GM18861 (cell line): ENCODE results near the gene STIL.
"Not testable (repeated sequence)": the region's sequence is repeated elsewhere in the genome, so short reads cannot be mapped to it uniquely, and the experiment has no call there.

Experiments used
- ATAC-seq: cut with Tn5 transposase; IDR thresholded peaks from one replicate; pipeline ENCODE4 v1.9.1; 2021; ENCODE audit not compliant: unreplicated experiment

The STIL gene

DNA sequence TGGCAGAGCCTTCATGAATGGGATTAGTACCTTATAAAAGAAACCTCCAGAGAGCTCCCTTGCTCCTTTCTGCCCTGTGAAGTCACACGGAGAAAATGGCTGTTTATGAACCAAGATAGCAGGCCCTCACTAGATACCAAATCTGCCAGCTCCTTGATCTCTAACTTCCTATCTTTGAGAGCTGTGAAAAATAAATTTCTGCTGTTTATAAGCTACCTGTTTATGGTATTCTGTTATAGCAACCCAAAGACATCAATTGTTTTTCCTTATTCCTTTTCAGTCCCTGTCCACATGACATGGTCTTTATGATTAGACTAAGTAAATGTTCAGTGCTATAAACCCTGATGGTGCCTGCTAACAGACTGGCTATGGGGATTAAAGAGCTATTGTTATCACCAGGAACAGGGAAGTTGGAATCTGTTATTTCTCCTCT, 9.7 kb upstream of the STIL start:
- ATAC-seq, result no peak

DNA sequence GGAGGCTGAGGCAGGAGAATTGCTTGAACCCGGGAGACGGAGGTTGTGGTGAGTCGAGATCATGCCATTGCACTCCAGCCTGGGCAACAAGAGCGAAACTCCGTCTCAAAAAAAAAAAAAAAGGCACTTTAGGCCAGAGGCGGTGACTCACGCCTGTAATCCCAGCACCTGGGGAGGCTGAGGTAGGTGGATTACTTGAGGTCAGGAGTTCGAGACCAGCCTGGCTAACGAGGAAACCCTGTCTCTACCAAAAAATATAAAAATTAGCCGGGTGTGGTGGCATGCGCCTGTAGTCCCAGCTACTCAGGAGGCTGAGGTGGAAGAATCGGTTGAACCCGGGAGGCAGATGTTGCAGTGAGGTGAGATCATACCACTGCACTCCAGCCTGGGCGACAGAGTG, 6.0 kb upstream of the STIL start:
- ATAC-seq, result not testable (repeated sequence)

DNA sequence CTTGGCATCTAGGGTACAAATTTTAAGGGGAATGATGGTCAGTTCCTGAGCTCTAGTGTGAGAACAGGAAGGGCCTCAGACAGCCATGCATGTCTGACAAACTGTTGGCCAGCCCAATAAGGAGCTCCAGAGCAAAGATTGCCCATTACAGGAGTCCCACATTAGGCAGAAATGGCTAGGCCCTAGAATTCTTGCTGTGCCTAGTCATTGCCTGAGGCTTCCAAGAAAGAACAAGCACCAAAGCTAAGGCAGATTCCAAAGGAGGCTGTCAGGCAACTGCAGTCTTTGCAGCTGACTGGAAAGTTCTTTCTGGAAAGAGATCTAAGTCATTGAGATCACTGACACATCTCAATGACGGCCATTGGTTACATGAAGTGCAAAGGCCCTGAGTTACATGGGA, 3.9 kb upstream of the STIL start:
- no peak for ATAC-seq

DNA sequence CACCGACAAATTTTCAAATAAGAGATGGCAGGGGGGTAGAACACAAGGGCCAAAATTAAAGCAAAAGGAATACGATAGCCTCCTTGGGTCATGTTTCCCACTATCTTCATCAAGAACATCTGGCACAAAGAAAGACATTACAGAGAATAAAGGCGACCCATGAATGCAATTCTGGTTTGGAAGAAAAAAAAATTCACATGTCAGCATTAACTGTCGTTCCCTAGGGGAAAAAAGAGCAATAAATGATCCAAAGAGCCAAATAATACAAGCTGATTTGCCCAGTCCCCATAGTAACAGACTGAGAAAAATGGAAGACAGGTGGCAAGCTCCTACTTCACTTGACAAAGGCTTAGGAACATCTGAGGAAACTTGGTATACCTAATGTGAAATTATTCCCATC, 4.5 kb downstream of the STIL start:
- ATAC-seq, result no peak

DNA sequence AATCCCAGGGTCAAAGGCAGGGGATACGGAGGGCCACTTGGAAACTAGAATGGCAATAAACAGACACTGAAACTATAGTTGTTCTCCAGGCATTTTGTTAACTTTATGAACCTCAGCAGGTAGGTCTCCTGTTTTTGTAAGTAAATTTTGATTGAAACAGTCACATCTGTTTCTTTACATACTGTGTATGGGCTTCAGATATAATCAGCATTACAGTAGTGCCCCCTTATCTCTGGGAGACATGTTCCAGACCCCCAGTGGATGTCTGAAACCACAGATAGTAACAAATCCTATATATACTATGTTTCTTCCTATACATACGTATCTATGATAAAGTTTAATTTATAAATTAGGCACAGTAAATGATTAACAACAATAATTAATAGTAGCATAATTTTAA, 11.5 kb downstream of the STIL start:
- no peak for ATAC-seq

DNA sequence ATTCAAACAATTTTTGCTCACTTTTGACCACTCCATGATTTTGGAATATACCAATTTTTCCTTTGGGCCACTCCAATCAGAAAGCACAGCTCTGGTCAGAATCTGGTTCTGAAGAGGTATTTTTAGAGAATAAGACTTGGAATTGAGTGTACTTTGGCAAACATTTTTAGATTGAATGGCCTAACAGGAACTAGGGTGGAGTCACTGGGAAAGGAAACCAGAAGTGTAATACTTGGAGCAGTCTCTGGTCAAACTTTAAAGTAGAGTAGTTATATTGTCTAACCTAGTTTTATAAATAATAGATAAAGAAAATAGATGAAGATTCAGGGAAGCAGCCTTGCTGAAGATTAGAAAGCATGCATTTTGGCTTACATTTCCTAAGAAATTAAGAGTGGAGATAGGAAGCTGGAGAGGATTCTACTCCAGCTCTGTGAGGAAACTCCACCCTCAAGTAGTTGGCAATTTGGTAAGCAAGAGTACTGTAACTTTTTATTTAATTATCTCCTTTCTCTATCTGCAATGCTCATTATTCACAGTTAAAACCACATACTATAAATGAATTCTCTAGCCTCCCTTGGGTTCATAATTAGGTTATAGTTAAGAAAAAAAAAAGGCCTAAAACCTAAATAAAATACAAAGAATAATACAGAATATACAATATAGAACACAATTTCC, 15.8 kb downstream of the STIL start:
- ATAC-seq, result no peak

DNA sequence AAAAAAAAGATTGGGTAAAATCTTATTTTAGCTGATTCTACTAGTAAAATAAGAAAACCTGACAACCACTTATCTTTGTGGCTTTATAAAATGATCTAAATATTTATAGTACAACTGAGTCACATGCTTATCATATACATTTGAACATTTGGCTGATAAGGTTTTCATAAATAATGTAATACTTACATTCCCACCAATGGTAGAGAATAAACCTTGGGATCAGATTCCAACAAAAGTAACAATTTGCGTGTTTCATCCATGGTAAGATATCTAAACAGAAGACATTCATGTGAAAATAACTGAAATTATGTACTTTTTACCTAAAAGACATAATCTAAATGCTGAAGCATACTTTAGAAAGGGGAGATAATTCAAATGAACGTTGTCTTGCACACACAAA, 18.4 kb downstream of the STIL start:
- no peak for ATAC-seq

DNA sequence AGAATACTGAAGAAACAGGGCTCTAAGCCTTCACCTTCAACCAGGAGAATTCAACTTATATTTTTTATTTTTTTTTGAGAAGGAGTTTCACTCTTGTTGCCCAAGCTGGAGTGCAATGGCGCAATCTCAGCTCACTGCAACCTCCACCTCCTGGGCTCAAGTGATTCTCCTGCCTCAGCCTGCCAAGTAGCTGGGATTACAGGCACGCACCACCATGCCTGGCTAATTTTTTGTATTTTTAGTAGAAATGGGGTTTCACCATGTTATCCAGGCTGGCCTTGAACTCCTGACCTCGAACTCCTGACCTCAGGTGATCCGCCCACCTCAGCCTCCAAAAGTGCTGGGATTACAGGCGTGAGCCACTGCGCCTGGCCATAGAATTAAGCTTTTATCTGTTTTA, 19.1 kb downstream of the STIL start:
- not testable (repeated sequence) for ATAC-seq

DNA sequence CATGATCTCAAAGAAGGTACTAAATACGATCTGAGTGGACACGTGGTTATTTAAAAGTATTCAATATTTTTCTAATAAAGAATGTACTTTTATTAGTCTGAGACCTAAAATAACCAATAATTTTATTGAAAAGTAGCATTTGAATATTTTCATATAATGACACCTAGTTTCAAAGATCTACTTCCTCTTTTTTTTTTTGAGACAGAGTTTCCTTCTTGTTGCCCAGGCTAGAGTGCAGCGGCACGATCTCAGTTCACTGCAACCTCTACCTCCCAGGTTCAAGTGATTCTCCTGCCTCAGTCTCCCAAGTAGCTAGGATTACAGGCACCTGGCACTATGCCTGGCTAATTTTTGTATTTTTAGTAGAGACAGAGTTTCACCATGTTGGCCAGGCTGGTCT, 25.8 kb downstream of the STIL start:
- ATAC-seq, result not testable (repeated sequence)

DNA sequence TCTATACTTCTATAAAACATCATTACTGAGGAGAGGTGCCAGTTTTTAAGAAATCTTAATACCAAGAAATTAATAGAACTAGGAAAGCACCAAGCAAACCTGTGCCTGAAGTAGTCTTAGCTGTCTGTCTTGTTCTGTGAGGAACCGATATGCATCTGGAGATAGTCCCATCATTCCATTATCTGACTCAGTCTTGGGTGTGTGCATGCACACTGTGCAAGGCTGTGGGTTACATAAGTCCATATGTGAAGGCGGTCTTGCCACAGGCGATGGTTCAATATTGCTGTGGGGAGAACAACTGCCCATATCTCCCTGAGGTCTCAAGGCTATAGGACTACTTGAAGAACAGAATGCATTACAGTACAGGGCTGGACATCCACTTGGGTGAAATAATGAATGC, 33.8 kb downstream of the STIL start:
- ATAC-seq, result no peak

DNA sequence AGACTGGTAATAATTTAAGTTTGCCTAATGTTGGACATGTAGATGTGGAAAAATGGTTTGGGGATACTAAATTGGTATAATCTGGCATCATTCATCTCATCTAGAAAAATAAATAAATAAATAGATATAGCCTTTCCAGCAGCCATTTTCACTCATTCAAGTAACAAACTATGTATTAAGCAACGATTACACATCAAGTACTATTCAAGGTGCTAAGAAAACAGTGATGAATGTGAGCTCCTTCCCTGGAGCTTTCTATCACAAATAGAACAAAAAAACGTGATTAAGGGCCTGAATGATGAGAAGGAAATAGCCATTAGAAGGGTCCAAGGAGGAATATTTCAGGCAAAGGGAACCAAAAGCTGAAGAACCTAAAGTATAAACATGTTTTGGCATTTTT, 37.1 kb downstream of the STIL start:
- ATAC-seq, result no peak

DNA sequence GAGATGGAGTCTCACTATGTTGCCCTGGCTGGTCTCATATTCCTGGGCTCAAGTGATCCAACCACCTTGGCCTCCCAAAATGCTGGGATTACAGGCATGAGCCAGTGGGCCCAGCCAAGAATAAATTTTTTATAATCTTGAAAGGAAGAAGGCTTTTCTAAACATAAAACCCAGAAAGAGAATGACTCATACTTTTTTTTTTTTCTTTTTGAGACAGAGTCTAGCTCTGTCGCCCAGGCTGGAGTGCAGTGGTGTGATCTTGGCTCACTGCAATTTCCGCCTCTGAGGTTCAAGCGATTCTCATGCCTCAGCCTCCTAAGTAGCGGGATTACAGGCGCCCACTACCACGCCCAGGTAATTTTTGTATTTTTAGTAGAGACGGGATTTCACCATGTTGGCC, 38.1 kb downstream of the STIL start:
- not testable (repeated sequence) for ATAC-seq

DNA sequence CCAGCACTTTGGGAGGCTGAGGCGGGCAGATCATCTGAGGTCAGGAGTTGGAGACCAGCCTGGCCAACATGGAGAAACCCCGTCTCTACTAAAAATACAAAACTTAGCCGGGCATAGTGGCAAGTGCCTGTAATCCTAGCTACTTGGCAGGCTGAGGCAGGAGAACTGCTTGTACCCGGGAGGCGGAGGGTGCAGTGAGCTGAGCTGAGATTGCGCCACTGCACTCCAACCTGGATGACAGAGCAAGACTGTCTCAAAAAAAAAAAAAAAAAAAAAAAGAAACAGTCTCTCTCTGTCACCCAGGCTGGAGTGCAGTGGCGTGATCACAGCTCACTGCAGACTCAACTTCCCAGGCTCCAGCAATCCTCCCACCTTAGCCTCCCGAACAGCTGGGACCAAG, 48.4 kb downstream of the STIL start:
- not testable (repeated sequence) for ATAC-seq

DNA sequence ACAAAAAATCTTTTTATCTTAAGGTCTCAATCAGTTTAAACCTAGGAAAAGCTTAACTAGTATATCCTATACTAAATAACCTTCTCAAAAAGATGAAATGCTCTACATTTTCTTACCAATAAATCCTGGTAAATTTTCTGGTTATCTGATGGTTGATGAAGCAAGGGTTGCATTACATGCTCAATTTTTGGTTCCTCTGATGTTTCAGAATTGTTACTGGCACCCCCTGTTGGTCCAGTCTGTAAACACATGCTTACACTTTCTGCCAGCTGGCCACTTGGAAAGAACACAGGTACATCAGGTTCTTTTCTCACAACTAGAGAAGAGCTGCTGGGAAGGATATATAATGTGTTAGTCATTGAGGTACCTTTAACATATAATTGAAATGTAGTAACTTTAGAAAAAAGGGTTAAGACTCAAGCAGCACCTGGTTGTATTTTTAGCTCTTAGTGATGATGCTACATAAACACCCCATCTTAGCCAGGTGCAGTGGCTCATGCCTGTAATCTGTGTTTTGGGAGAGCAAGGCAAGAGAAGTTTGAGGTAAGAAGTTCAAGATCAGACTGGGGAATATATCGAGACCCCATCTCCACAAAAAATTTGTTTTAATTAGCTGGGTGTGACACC, 51.0 kb downstream of the STIL start:
- ATAC-seq, result no peak

DNA sequence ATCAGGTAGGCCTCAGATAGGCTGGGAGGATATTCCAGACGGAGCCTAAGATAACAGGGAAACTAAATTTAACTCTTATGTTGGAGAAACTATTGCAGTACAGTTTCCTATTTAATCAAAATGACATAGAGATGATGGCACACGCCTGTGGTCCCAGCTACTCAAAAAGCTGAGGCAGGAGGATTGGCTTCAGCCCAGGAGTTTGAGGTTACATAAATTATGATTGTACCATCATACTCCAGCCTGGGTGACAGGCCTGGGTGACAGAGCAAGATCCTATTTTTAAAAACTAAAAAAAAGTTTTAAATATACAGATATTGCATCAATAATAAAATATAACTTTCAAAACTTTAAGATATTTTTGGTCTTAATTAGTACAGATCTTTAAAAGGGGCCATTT, 56.7 kb downstream of the STIL start:
- no peak for ATAC-seq

DNA sequence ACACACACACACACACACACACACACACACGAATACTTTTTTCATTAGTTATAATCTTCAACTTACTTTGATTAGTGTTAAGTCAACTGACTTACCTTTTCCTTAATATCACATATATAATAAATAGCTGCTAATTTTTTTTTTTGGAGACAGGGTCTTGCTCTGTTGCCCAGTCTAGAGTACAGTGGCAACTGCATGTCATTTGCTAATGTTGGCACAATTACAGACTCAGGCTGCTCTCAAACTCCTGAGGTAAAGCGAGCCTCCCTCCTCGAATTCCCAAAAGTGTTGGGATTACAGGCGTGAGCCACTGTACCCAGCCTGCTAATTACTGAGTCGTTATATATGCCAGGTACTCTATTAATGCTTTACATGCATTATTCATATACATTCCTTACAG, 61.2 kb downstream of the STIL start:
- ATAC-seq, result no peak

DNA sequence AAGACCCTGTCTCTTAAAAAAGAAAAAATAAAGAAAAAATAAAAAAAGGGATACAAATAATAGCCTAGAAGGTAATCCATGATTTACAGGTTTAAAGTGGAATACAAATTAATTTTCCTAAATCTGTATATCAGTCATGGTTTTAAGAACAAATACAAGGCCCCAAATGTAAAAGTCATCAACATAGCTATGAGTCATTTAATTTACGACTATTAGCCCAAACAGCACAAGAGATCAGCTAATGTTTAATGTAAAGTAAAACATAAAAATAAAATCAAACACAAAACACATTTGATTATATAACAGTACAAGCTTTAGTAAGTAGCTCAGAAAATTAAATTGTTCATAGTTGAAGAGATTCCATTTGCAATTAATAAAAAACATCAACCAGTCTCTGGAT, 61.6 kb downstream of the STIL start:
- no peak for ATAC-seq

DNA sequence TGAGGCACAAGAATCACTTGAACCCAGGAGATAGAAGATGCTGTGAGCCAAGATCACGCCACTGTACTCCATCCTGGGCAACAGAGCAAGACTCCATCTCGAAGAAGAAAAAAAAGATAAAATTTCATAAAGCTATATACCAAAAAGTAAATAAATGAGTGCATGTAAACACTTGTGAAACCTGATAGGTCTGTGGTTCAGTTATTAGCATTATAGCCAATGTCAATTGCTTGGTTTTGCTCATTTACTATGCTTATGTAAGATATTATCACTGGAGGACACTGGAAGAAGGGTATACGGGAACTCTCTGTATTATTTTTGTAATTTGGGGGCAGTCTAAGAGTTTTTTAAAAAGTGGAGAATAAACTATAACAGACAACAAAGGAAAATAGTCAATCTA, 64.2 kb downstream of the STIL start:
- ATAC-seq, result no peak

DNA sequence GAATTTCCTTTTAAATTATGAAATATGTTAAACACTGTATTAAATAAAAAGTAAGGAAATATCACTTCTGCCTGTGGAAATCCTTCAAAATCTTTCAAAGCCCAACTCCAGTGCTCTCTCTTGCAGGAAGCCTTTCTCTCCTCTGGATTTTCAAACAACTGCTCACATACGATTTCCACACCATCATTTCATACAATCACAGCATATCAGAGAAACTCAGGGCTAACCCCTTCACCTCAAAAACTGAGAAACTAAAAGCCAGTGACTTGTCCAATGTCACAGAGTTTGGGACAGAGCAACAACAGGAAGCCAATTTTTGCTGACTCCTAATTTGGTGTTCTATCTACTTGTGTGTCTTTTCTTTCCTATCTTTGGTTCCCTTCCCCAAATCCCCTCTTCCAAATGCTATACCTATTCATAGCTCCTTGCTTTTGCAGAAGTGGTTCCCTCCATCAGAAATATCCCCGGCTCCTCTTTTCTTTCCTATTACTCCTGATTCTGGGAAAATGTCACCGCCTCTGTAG, 69.5 kb downstream of the STIL start:
- no peak for ATAC-seq

DNA sequence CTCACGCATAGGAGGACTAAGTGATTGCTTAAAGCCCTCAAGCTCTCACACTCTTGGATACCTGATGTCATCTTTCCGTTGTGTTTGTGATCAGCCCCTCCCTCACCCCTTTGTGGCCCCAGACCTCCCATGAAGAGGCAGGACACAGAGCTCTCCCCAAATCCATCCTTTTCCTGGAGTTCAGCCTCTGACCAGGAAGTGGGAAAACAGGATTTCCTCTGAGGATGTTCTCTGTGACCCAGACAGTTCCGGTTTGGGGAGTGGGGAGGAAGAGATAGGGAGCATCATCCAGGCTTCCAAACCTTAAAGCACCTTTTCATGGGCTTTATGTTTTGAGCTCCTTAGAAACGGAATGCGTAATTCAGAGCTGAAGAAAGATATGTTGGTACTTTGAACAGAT, 70.0 kb downstream of the STIL start:
- ATAC-seq, result no peak

DNA sequence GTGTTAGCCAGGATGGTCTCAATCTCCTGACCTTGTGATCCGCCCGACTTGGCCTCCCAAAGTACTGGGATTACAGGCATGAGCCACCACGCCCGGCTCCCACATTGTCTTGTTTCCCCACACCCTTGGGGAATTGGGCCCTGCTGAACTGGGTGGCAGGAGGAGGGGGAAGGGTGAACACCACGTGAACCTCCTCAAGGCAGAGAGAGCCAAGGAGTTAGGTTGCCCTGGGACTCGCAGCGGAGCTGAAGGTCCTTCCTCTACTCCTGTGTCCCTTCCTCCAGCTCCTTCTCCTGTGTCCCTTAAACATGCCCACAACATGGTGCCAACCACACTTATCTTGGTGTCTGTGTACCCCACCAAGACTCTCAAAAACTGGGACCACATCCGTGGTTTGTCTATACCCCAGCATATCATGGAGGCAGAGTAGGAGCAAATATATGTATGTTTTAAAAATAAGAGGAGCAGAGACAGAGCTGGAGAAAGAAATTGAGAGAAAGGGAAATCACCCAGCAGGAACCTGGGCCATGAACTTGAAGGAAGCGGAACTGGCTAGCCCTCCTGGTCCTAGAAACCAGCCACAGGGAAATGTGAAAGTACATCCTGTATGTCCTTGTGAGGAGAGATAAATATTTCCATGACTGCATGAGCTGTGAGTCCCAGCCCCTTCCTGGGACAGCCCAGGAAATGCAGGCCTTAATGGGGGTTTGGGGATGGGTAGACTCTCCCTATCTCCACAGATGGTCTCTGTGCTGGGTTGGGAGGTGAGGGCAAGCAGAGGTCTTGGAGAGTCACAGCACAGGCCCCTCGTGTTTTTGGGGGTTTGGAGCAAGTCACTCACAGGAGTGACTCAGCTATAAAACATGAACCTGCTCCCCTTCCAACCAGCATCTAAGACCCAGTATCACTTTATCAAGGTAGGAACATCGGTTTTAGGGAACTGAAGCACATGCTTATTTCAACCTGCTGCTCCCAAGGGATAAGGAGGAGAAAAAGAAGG, 72.5 kb downstream of the STIL start:
- ATAC-seq, result no peak
